Stimulated activated naive B cell treated with anti-CD40 and anti-IgM and Interleukin-4, amounts not matched to agents 10 μg/mL and 1 μg/mL and 100 μg/mL, for 72 hours (primary cell): ENCODE data around the gene OR4K15.
"Not testable (repeated sequence)": the region's sequence is repeated elsewhere in the genome, so short reads cannot be mapped to it uniquely, and the experiment has no call there.

Experiments used
- ATAC-seq, 2 donors: fragments of 150-1000 bp; cut with Tn5 transposase; replicated peaks; 2 replicates each; pipeline ENCODE4 v1.10.0; 2021; ENCODE audit warnings: moderate library complexity in 1 of 2
- DNase-seq: peaks from one replicate; pipeline ENCODE4 v3.0.0; 2021
- H3K27ac Mint-ChIP-seq: one replicate; pipeline ENCODE4 v1.8.0; 2022; ENCODE audit warnings: mild to moderate bottlenecking, mixed read lengths
- H3K27me3 Mint-ChIP-seq, 2 donors: one replicate each; pipeline ENCODE4 v1.8.0; 2022; ENCODE audit warnings: mixed read lengths in 2 of 2
- H3K36me3 Mint-ChIP-seq, 2 donors: one replicate each; pipeline ENCODE4 v1.8.0; 2022; ENCODE audit warnings: mixed read lengths in 2 of 2, mild to moderate bottlenecking in 1 of 2
- H3K4me1 Mint-ChIP-seq, 2 donors: one replicate each; pipeline ENCODE4 v1.8.0; 2022; ENCODE audit warnings: mixed read lengths in 2 of 2, mild to moderate bottlenecking in 1 of 2
- H3K4me3 Mint-ChIP-seq, 2 donors: one replicate each; pipeline ENCODE4 v1.8.0; 2022; ENCODE audit warnings: mild to moderate bottlenecking in 2 of 2, mixed read lengths in 2 of 2, moderate library complexity in 1 of 2
- H3K9me3 Mint-ChIP-seq, 2 donors: one replicate each; pipeline ENCODE4 v1.8.0; 2022; ENCODE audit warnings: mixed read lengths in 2 of 2, mild to moderate bottlenecking in 1 of 2

OR4K15 gene, protein sequence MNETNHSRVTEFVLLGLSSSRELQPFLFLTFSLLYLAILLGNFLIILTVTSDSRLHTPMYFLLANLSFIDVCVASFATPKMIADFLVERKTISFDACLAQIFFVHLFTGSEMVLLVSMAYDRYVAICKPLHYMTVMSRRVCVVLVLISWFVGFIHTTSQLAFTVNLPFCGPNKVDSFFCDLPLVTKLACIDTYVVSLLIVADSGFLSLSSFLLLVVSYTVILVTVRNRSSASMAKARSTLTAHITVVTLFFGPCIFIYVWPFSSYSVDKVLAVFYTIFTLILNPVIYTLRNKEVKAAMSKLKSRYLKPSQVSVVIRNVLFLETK

GRCh38 chr14:19975291-19975690 is at the start of gene OR4K15:
Gene OR4K15 (plus strand): TSS chr14:19975591. CDS start chr14:19975591, 0 bp downstream.
- H3K27ac Mint-ChIP-seq: no peak within 1 kb of the TSS
- ATAC-seq (no peak), DNase-seq (no peak)
- no peaks in the 10 kb centered on the region for H3K9me3 Mint-ChIP-seq
- no peaks in the 10 kb centered on the region for H3K27me3 Mint-ChIP-seq
- H3K4me3 Mint-ChIP-seq: no peak within 1 kb of the TSS
- H3K4me1 Mint-ChIP-seq: no peaks in the 10 kb centered on the region
- no peaks in the 10 kb centered on the region for H3K36me3 Mint-ChIP-seq

DNA sequence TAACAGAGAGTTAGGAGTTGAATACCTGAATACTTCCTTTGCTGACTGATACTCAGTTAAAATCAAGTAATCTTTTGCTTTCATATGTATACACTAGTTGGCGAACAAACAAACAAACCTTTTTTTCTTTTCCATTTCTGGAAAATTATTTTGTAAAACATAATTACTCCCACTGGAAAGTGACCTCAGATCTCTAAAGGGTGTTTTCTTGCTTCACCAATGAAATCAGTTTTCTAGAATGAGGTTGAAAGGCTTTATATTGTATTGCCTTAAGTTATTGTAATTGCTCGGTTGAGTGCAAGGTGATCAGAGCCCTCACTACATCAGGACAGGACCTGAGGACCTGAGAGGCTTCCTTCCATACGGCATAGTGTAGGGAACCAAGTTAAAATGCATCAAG is 44.8 kb upstream of the OR4K15 start, which contains the start of gene OR4K1:
Gene OR4K1 (plus strand): TSS at position 301 of the 400 bp plus-strand sequence. CDS start 4,750 bp downstream, outside the sequence.
- DNase-seq (no peak), ATAC-seq (no peak)
- no peaks in the 10 kb centered on the region for H3K36me3 Mint-ChIP-seq

DNA sequence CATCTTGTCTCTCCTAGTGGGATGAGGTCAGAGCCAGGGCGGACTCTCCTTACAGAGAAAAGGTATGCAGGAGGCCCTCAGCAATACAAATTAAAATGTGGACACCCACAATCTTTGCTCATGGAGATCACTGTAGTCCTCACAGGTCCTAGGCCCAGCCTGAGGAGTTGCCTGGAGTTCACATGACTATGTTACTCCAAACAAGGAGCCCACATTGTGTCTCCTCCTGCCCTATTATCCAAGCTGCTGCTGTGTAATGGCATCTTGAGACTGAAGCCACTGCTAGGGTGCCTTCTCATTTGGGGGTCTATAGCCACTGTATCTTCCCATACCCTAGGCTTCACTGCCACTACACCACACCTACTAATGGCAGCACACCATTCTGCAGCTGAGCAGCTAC is 33.7 kb upstream of the OR4K15 start:
- Mint-ChIP-seq H3K9me3 (peaks cover 0 to under 1% of the 10 kb centered on the region in 2 donors), H3K4me3 (no peak overlapping the region), H3K27me3 (no peaks in the 10 kb centered on the region), H3K27ac (no peak overlapping the region), H3K36me3 (no peaks in the 10 kb centered on the region), H3K4me1 (no peaks in the 10 kb centered on the region)
- DNase-seq (no peak), ATAC-seq (peak in 1 of 2 donors; percentile 20)

More for the DNA sequence above, 44.8 kb upstream of the OR4K15 start, which contains the start of gene OR4K1:
- no peak within 1 kb of the TSS for H3K27ac Mint-ChIP-seq
- H3K4me3 Mint-ChIP-seq: no peak within 1 kb of the TSS
- H3K9me3 Mint-ChIP-seq: peaks cover 0 to 2% of the 10 kb centered on the region in 2 donors
- no peaks in the 10 kb centered on the region for H3K4me1 Mint-ChIP-seq
- H3K27me3 Mint-ChIP-seq: no peaks in the 10 kb centered on the region

DNA sequence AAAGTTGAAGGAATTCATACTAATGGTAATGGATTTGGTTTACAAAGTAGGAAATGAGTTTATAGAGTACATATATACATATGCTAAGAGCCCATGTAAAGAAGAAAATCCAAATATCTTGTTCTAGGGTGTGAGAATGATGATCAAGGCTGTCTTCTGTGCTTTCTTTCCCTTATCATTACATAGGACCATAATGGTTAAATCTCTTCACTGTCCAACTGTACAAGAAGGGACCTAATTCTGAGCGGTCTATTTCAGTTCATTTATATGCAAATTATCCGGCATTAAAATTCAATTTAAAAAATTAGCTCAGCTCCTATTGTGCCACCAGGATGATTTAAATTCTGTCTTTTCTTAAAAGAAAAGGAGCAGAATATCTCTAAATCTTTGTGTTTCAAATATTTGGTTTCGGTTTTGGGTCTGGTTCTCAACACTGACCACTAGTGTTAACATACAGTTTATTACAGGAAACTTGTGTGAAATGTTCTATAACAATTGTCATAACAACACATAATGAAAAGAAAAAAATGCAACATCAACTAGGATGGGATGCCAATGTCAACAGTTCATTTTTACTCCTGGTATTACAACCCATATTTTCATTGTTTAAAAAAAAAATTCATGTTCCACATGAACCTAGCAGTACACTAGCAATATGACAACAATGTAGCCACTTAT is 27.8 kb upstream of the OR4K15 start:
- Mint-ChIP-seq H3K36me3 (no peaks in the 10 kb centered on the region), H3K4me1 (no peaks in the 10 kb centered on the region), H3K27me3 (no peaks in the 10 kb centered on the region), H3K9me3 (peaks cover 0 to 4% of the 10 kb centered on the region in 2 donors), H3K27ac (no peak overlapping the region), H3K4me3 (no peak overlapping the region)
- ATAC-seq (no peak), DNase-seq (no peak)

GRCh38 chr14:19949218-19949617 is 26.2 kb upstream of the OR4K15 start:
- peaks cover 0 to 4% of the 10 kb centered on the region in 2 donors for H3K9me3 Mint-ChIP-seq
- no peak overlapping the region for H3K27ac Mint-ChIP-seq
- DNase-seq: no peak
- H3K4me1 Mint-ChIP-seq: no peaks in the 10 kb centered on the region
- no peak for ATAC-seq
- H3K36me3 Mint-ChIP-seq: no peaks in the 10 kb centered on the region
- H3K27me3 Mint-ChIP-seq: no peaks in the 10 kb centered on the region
- no peak overlapping the region for H3K4me3 Mint-ChIP-seq

- not testable (repeated sequence) for H3K36me3 Mint-ChIP-seq, ATAC-seq, H3K27ac Mint-ChIP-seq, DNase-seq, H3K4me3 Mint-ChIP-seq, H3K27me3 Mint-ChIP-seq, H3K9me3 Mint-ChIP-seq, H3K4me1 Mint-ChIP-seq
Measured at GRCh38 chr14:19969735-19970134, 5.7 kb upstream of the OR4K15 start.

DNA sequence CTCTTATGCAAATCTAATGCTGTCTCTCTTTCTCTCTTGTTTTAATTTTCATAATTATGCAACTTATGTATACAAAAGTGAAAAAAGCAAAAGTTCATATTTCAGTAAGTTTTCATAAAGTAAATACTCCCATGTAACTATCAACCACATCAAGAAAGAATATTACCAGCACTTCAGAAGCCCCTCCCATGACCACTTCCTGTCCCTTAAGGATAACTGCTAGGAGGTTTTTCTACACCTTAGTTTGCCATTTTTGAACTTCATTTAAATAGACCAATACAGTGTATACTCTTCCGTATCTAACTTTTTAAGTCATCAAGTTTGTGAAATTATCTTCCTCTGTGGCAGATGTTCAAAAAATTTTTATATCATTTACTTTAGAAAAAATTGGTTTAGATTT is 547 bp upstream of the OR4K15 start:
- ATAC-seq (no peak), DNase-seq (no peak)
- Mint-ChIP-seq H3K9me3 (no peaks in the 10 kb centered on the region), H3K27ac (no peak overlapping the region), H3K36me3 (no peaks in the 10 kb centered on the region), H3K4me3 (no peak overlapping the region), H3K4me1 (no peaks in the 10 kb centered on the region), H3K27me3 (no peaks in the 10 kb centered on the region)

GRCh38 chr14:19993438-19993837 is 18.0 kb downstream of the OR4K15 start:
- Mint-ChIP-seq H3K4me1 (no peaks in the 10 kb centered on the region), H3K9me3 (peaks cover 7 to 10% of the 10 kb centered on the region in 2 donors), H3K27me3 (no peaks in the 10 kb centered on the region), H3K36me3 (no peaks in the 10 kb centered on the region), H3K4me3 (no peak overlapping the region), H3K27ac (no peak overlapping the region)
- DNase-seq (no peak), ATAC-seq (no peak)

DNA sequence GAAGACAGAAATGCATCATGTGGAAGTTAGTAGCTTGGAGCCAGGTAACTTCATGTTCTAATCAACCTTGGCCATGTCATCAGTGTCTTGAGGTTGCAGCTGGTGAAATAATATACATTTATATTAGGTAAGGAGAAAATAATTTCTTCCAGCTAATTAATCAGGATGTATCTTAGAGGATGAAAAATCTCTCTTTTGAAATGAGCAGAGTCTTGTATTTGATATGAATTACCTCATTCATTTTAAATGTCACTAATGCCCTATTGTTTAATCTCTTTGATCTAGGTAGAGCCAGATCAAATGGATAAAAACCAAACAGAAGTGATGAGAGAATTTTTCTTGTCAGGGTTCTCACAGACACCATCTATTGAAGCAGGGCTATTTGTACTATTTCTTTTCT is 26.5 kb downstream of the OR4K15 start, which contains the start of gene OR4Q2:
Gene OR4Q2 (plus strand): TSS at position 301 of the 400 bp plus-strand sequence.
- no peaks in the 10 kb centered on the region for H3K4me1 Mint-ChIP-seq
- DNase-seq (no peak), ATAC-seq (no peak)
- no peaks in the 10 kb centered on the region for H3K36me3 Mint-ChIP-seq
- peaks cover 0 to 10% of the 10 kb centered on the region in 2 donors for H3K27me3 Mint-ChIP-seq
- peaks cover 3 to 4% of the 10 kb centered on the region in 2 donors for H3K9me3 Mint-ChIP-seq
- H3K27ac Mint-ChIP-seq: no peak within 1 kb of the TSS
- no peak within 1 kb of the TSS for H3K4me3 Mint-ChIP-seq

- DNase-seq (no peak), ATAC-seq (no peak)
- Mint-ChIP-seq H3K4me3 (no peak overlapping the region), H3K27ac (no peak overlapping the region), H3K27me3 (peaks cover 0 to 10% of the 10 kb centered on the region in 2 donors), H3K36me3 (no peaks in the 10 kb centered on the region), H3K4me1 (no peaks in the 10 kb centered on the region), H3K9me3 (peaks cover 4 to 5% of the 10 kb centered on the region in 2 donors)
Measured at GRCh38 chr14:20002319-20002718, 26.9 kb downstream of the OR4K15 start.

- Mint-ChIP-seq H3K4me3 (no peak overlapping the region), H3K27ac (no peak overlapping the region), H3K27me3 (peaks cover 0 to 4% of the 10 kb centered on the region in 2 donors), H3K9me3 (peaks cover 12 to 13% of the 10 kb centered on the region in 2 donors), H3K4me1 (no peaks in the 10 kb centered on the region), H3K36me3 (no peaks in the 10 kb centered on the region)
- ATAC-seq (no peak), DNase-seq (no peak)
Measured at GRCh38 chr14:20008156-20008555, 32.8 kb downstream of the OR4K15 start.

- H3K4me3 Mint-ChIP-seq: no peak within 1 kb of the TSS
- H3K27ac Mint-ChIP-seq: no peak within 1 kb of the TSS
- no peaks in the 10 kb centered on the region for H3K27me3 Mint-ChIP-seq
- no peaks in the 10 kb centered on the region for H3K4me1 Mint-ChIP-seq
- ATAC-seq: no peak
- no peak for DNase-seq
- peaks cover under 1% of the 10 kb centered on the region in 2 donors for H3K9me3 Mint-ChIP-seq
- H3K36me3 Mint-ChIP-seq: no peaks in the 10 kb centered on the region
Measured at GRCh38 chr14:20019257-20019865, 44.0 kb downstream of the OR4K15 start, which contains the start of gene OR4K14. Gene OR4K14 (minus strand): TSS chr14:20019307. CDS start chr14:20015193, 4,114 bp downstream.
